ENCODE measurements around the gene IL12RB2. TPM values are rescaled to one million over a fixed set of nuclear protein-coding genes. Genes with fewer than 3 reads are reported as not detected.

Gene IL12RB2
- total and polyA plus RNA-seq, 2 of the 13 experiments (the other 11 are each of a cell fraction or from before 2014, with no cell fraction given), result not detected

DNA sequence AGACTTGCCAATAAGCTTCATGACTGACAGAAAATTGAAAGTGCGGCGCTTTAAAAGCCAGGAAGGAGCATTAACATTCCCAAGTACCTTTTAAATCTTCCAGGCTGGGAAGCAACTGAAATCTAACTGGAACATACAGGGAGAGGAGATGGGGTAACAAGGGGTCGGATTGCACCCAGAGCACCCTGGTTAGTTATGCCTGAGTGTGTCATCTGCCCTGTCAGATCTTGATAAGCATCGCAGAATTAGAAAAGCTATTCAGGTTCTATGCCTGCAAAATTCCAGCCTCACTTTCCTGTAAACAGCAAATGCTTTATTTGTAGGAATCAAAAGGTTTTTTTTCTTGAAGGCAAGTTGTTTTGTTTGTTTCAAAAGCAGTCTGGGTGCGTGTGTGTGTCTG is 64.0 kb downstream of the IL12RB2 start:
- ChIA-PET CTCF (ENCODE audit: low intra/inter-chr PET ratio, low total read pairs) (no interaction called here), POLR2A (no interaction called here)
- Histone ChIP-seq H3K27ac (ENCODE audit: extremely low read length, insufficient read depth, low read length) (no peak overlapping the region), H3K4me3 (replicated peaks in 1 of 3; ENCODE audit: insufficient read depth in 1 of 3, low read depth in 2 of 3, low read length in 3 of 3) (no peak overlapping the region), H3K36me3 (replicated peaks in 1 of 2; ENCODE audit: control insufficient read depth in 1 of 2, insufficient read depth in 2 of 2, low read length in 2 of 2) (no peaks in the 10 kb centered on the region), H3K4me2 (ENCODE audit: low read depth, low read length) (no peak overlapping the region), H3K9ac (ENCODE audit: insufficient read depth, low read depth, low read length) (no peak overlapping the region), H3K4me1 (ENCODE audit: insufficient read depth, low read length) (peaks cover 18% of the 10 kb centered on the region), H3K9me3 (ENCODE audit: low read length) (no peaks in the 10 kb centered on the region), H4K20me1 (ENCODE audit: insufficient read depth, low read length) (no peaks in the 10 kb centered on the region), H3K79me2 (ENCODE audit: insufficient read depth, low read length) (no peaks in the 10 kb centered on the region), H3K27me3 (ENCODE audit: control insufficient read depth in 1 of 2, insufficient read depth in 2 of 2, low read length in 2 of 2) (no peaks in the 10 kb centered on the region), H2AFZ (ENCODE audit: low read length) (no peak overlapping the region)
- intact Hi-C loops (cut with micrococcal nuclease; ENCODE audit: unreplicated experiment) (no loop called here), in situ Hi-C loops (cut with HindIII; ENCODE audit: extremely low pct_ligation_motif_present, low pct_unique_long_range_greater_than_20kb) (no loop called here)
- no TSS peak for BruUV-seq (replicated peaks)
- TF ChIP-seq RBAK (CRISPR knock-in tag; IDR thresholded peaks at IDR 0.05), result no peak
- no peak for TF ChIP-seq ZGPAT (CRISPR knock-in tag; IDR thresholded peaks at IDR 0.05)
- no peak for TF ChIP-seq ATF1 (CRISPR knock-in tag; IDR thresholded peaks at IDR 0.05)
- DNase-seq (ENCODE audit: low spot score) (no peak), FAIRE-seq (no peak), ATAC-seq (no peak)
- WGBS (ENCODE audit: low lambda C conversion rate), result 60% methylated on average over 5 of the region's 5 CpGs

DNA sequence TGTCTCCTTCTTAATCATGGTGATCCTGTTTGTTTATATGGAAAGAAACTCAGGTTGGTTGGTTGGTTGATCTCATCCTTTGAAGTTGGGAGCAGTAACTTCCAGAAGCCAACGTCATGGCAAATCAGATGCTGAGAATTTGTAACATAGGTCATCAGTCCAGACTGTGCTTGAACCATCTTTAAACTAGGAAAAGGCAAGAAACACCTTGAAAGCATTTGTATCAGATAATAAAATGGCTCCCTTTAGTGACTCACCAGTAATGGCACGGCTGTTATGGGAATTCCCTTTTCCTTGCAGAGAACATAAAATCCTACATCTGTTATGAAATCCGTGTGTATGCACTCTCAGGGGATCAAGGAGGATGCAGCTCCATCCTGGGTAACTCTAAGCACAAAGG is 64.5 kb downstream of the IL12RB2 start:
- Histone ChIP-seq H3K9ac (ENCODE audit: insufficient read depth, low read depth, low read length) (no peak overlapping the region), H3K4me1 (ENCODE audit: insufficient read depth, low read length) (peaks cover 13% of the 10 kb centered on the region), H3K36me3 (replicated peaks in 1 of 2; ENCODE audit: control insufficient read depth in 1 of 2, insufficient read depth in 2 of 2, low read length in 2 of 2) (no peaks in the 10 kb centered on the region), H3K4me2 (ENCODE audit: low read depth, low read length) (no peak overlapping the region), H3K4me3 (replicated peaks in 1 of 3; ENCODE audit: insufficient read depth in 1 of 3, low read depth in 2 of 3, low read length in 3 of 3) (no peak overlapping the region), H4K20me1 (ENCODE audit: insufficient read depth, low read length) (no peaks in the 10 kb centered on the region), H3K79me2 (ENCODE audit: insufficient read depth, low read length) (no peaks in the 10 kb centered on the region), H3K9me3 (ENCODE audit: low read length) (no peaks in the 10 kb centered on the region), H3K27me3 (ENCODE audit: control insufficient read depth in 1 of 2, insufficient read depth in 2 of 2, low read length in 2 of 2) (no peaks in the 10 kb centered on the region), H3K27ac (ENCODE audit: extremely low read length, insufficient read depth, low read length) (no peak overlapping the region), H2AFZ (ENCODE audit: low read length) (no peak overlapping the region)
- ChIA-PET POLR2A (no interaction called here), CTCF (ENCODE audit: low intra/inter-chr PET ratio, low total read pairs) (no interaction called here)
- no peak for FAIRE-seq
- WGBS (ENCODE audit: low lambda C conversion rate), result 29% methylated on average over 3 of the region's 3 CpGs
- no TSS peak for BruUV-seq (replicated peaks)
- intact Hi-C loops (cut with micrococcal nuclease; ENCODE audit: unreplicated experiment), result no loop called here
- no peak for DNase-seq (ENCODE audit: low spot score)
- in situ Hi-C loops (cut with HindIII; ENCODE audit: extremely low pct_ligation_motif_present, low pct_unique_long_range_greater_than_20kb), result no loop called here
- no peak for ATAC-seq
- TF ChIP-seq CHCHD3 (CRISPR knock-in tag; IDR thresholded peaks at IDR 0.05) (no peak), ZNF749 (CRISPR knock-in tag; IDR thresholded peaks at IDR 0.05; ENCODE audit: borderline replicate concordance) (no peak), SKI (IDR thresholded peaks at IDR 0.05; ENCODE audit: partially characterized antibody) (no peak), RAD21 (CRISPR knock-in tag; IDR thresholded peaks at IDR 0.05) (no peak), ZBTB40 (IDR thresholded peaks at IDR 0.05) (no peak), ZBTB40 (CRISPR knock-in tag; IDR thresholded peaks at IDR 0.05) (no peak), CAMTA2 (CRISPR knock-in tag; IDR thresholded peaks at IDR 0.05; ENCODE audit: borderline replicate concordance) (no peak)
